ENCODE measurements around the gene MIR17HG. TPM values are rescaled to one million over a fixed set of nuclear protein-coding genes. Genes with fewer than 3 reads are reported as not detected.

MIR17HG gene
- total RNA-seq, 1 donor from 2014 or later = 2.7 TPM

GRCh38 chr13:91368676-91369440 lies 21.4 kb downstream of the MIR17HG start:
- no peak for DNase-seq (ENCODE audit: low spot score)

DNA sequence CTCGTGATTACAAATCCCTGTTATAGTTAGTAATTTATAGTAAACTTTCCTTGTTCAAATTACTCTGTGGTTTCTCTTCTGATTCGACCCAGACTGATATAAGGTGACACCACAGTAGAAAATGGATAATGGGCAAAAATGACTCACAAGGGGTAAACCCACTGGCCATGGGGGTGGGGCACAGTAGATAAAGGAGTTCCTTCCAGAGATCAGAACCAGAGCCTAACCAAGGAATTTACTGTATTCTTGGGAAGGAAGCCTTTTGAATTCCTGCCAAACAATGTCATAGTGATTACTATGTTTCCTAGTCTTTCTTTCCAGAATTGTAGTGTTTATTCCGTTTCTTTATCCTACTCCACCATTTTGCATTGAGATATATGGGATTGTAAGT lies 21.9 kb downstream of the MIR17HG start:
- DNase-seq (ENCODE audit: low spot score) = no peak

DNA sequence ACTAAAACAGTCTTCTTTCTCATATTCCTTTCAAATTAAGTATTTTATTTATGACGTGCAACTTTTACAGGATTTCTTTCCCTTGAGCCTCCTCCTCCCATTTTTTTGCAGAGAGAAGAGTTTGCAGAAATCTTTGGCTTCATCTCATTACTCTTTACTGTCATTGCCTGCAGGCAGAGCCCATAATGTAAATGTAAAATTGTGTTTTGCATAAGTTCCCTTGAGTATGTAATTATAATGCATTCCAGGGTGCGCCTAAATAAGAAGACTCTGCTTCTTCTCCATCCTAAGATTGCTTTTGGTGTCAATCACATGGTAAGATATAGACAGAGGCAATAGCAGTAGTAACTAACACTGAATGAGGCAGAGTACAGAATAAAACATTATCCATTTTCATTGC lies 23.0 kb downstream of the MIR17HG start:
- no peak for DNase-seq (ENCODE audit: low spot score)

DNA sequence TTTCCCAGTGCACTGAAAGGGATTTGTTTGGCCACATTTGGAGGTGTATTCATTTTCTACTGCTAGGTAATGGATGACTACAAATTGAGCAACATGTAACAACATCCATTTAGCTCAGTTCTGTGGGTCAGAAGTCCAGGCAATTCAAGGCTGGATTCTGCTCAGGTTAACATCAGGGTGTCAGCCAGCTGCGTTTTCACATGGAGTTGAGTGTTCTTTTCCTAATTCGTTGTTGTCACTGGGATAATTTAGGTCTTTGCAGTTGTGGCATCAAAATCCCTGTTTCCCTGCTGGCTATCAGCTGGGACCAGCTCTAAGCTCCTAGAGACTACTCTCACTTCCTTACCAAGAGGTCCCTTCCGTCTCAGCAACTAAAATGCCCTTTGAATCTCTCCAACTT lies 25.4 kb downstream of the MIR17HG start:
- DNase-seq (ENCODE audit: low spot score) = no peak

GRCh38 chr13:91375116-91375729 lies 27.7 kb downstream of the MIR17HG start:
- no peak for DNase-seq (ENCODE audit: low spot score)

DNA sequence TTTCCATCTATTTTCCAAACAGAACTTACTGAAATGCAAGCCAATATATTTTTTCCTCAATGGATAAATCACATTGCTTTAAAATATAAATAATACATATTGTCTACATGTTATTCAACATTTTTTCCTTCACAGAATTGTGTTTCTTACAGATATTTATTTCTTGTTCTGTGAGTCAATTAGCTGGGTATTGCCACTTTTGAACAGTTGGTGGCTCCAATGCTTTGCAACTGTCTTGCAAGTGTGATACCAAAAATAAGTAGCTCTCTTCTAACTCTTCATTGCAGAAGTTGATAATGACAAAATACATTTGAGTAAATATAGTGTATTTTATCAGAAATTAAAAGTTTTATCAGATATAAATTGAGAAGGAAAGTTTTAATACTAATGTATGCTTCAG lies 33.9 kb downstream of the MIR17HG start:
- no peak for DNase-seq (ENCODE audit: low spot score)

DNA sequence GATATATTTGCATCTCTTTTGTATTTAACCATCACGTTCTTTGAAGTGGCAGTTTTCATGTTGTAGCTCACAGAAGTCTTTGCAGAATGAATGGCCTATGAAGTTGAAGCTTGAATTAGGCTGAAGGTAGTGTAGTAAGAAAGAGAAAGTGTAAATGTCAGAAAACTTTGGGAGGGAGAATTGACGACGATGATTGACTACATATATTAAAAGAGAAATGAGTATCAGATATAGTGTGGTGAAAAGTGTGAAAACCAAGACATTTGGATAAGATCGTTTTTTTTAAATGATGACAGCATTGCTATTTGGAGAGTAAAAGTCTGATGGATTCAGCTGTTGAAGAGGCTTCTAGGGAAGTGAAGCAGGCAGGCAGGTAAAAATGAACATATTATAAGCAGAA lies 36.3 kb downstream of the MIR17HG start:
- DNase-seq (ENCODE audit: low spot score) = no peak

DNA sequence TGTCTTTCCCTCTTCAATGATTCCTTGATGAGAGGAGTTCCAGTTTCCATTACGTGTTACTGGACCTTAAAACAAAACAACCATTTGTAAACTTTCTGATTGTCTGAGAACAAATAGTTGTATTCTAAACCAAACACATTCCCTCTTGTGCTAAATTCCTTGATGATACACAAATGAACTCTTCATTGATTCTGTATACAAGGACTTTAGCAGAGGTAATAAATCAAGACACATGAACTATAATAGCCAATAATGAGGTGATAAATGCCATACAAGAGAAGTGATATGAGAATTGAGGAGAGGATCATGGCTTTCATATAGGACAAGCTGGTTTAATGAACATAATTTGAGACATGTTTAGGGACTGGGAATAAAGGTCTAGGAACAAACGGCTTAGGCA lies 37.4 kb downstream of the MIR17HG start:
- DNase-seq (ENCODE audit: low spot score) = no peak

DNA sequence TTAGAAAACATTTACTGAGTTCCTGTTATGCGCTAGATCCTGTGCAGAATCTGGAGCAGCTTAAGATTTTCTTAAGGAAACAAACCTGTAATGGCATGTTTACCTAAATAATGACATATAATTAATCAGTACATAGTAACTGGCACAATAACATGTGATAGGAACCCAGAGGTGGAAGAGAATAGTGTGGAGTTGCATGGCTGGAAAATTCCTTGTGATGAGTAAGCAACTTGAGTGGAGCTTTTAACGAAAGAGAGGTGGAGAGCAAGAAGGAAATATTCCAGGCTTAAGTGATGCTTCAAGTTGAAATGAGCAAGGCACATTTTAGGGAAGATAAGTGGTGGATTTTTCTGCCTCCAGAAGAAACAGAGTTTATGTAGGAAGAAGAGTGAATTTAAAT lies 41.7 kb downstream of the MIR17HG start:
- DNase-seq (ENCODE audit: low spot score) = no peak

DNA sequence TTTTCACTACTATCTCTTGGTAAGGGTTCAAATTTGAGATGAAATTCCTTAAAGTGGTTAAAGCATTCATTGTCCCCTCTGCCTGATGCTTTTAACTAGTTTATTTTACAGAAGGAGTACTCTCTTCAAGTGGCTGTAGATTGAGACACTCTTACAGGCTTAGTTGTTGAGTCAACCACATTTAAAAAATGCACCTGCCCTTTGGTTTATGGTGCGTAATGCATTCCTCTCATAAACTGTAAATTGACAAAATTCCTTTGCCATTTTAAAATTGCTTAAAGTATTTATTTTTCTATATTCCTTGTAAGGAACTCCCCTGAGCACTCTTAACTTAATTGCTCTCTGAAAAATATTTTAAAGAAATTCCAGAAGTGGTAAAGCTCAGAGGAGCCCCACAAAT lies 50.1 kb downstream of the MIR17HG start:
- DNase-seq (ENCODE audit: low spot score) = no peak

DNA sequence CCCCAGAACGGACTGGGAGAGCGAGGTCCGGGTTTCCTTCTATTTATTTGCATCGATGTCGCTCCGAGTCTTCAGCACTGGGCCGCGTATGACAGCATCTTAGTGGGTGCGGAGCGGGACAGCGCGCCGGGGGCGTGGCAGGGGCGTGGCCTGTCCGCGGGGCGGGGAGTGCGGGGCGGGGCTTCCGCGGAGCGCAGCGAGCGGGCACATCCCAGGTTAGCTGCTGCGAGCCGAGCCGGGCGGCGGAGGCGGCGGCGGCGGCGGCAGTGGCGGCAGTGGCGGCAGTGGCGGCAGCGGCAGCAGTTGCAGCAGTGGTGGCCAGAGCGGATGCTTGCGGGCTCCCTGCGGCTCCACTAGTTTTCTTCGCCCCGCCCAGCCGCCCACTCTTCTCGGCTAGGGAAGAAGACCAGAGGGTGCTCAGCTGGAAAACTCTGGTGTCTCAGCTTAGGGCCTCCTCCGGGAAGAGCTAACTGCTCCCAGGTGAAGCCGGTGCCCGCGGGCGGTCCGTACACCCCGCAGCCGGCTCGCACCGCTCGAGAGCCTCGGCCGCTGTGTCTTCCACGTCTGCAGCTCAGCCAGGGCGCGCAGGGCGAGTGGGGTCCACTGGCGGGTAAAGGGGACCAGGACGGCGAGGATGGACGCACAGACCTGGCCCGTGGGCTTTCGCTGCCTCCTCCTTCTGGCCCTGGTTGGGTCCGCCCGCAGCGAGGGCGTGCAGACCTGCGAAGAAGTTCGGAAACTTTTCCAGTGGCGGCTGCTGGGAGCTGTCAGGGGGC lies 51.1 kb downstream of the MIR17HG start, which contains the start of gene GPC5:
GPC5 (plus strand) TSS at position 209 of the 776 bp plus-strand sequence.
- peak; percentile 79 for DNase-seq (ENCODE audit: low spot score)

DNA sequence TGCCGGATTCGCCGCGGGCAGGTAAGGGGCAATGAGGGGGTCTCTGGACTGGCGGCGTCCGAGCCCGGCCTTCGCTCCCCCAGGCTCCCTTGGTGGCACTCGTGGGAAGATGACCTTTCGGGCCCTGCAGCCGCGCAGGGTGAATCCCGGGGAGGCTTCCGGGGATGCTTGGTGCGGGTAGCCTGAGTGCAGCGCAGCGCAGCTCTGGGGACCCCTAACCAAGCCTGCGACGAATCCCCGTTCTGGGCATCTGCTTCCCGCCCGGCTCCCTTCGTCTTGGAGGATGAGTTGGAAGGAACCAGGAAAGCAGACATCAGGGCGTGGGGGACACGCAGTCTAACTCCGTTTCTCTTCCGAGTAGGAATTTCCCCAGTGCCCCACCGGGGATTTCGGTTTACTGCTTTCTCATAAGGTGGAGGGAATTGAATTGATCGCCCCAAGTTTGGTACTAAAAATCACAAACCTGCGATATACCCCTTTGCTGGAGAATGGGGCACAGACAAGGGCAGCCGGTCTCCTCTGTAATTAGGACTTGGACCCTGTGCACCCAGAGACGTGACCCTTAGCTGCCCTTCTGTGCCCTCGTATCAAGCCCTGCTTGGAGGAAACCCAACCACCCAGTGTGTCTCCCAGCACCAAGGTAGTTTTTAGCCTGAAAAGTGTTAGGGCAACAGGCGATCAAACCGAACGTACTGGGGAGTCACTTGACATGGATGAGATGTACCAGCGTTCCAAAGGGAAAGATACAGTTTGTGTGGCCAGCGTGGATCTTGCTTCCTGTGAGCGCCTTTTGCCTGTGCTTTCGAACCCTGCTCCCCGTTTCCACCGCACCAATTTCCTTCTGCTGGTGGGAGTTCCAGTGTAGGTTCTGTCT lies 51.9 kb downstream of the MIR17HG start:
- no peak for DNase-seq (ENCODE audit: low spot score)

DNA sequence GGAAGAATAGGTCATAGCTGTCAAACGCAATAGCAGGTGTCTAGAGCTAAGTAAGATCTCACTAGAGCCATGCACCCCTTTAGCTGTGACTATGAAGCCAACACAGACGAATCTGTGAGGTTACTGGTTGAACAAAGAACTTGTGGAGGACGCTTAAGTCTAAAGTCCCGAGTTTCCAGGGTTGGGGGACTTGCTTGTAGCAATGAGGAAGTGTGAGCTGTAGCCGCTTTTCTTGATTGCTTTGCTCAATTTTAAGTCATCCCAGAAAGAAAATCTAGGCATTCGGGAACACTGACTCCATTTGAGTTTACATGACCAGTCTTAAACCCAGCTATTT lies 52.5 kb downstream of the MIR17HG start:
- DNase-seq (ENCODE audit: low spot score) = no peak

GRCh38 chr13:91400671-91401070 lies 53.2 kb downstream of the MIR17HG start:
- DNase-seq (ENCODE audit: low spot score) = no peak

GRCh38 chr13:91401920-91402319 lies 54.4 kb downstream of the MIR17HG start:
- no peak for DNase-seq (ENCODE audit: low spot score)

Other genes with a start within 250 kb of the MIR17HG start
- 2.2 TPM for gene GPC5, start 50.9 kb downstream of the MIR17HG start, total RNA-seq